ENCODE results near the gene ATP9B.

GRCh38 chr18:79393635-79394533, 324.7 kb downstream of the ATP9B start:
- no peak for TF ChIP-seq MYNN (tag by site-specific recombination; IDR thresholded peaks at IDR 0.05; ENCODE audit: borderline replicate concordance)
- TF ChIP-seq INSM2 (tag by site-specific recombination; IDR thresholded peaks at IDR 0.05): no peak
- no peak for TF ChIP-seq REST (tag by site-specific recombination; IDR thresholded peaks at IDR 0.05)
- no peak for TF ChIP-seq PBX3 (CRISPR knock-in tag; IDR thresholded peaks at IDR 0.05)
- TF ChIP-seq ZBTB17 (tag by site-specific recombination; IDR thresholded peaks at IDR 0.05): no peak
- TF ChIP-seq ZNF747 (tag by site-specific recombination; IDR thresholded peaks at IDR 0.05): no peak
- no peak for TF ChIP-seq PRDM1 (tag by site-specific recombination; IDR thresholded peaks at IDR 0.05)
- no peak for TF ChIP-seq CTCF (tag by site-specific recombination; IDR thresholded peaks at IDR 0.05)
- no peak for TF ChIP-seq ZNF350 (tag by site-specific recombination; IDR thresholded peaks at IDR 0.05)
- no peak for TF ChIP-seq TCF7L2 (IDR thresholded peaks at IDR 0.05; ENCODE audit: borderline replicate concordance, low read depth, low read length)
- TF ChIP-seq HOXD13 (CRISPR knock-in tag; IDR thresholded peaks at IDR 0.05; ENCODE audit: borderline replicate concordance): no peak
- peak; percentile 48 for TF ChIP-seq KLF1 (tag by site-specific recombination; IDR thresholded peaks at IDR 0.05)
- TF ChIP-seq ZNF664 (tag by site-specific recombination; IDR thresholded peaks at IDR 0.05): no peak
- TF ChIP-seq GLI2 (tag by site-specific recombination; IDR thresholded peaks at IDR 0.05; ENCODE audit: borderline replicate concordance, low read depth): no peak

All from HEK293 (cell line).